ENCODE measurements around the gene INPP1. TPM values are rescaled to one million over a fixed set of nuclear protein-coding genes. Genes with fewer than 3 reads are reported as not detected.

Gene INPP1
- total RNA-seq, 4 donors from 2014 or later: 11.6 to 30.4 (median 17.4) TPM

DNA sequence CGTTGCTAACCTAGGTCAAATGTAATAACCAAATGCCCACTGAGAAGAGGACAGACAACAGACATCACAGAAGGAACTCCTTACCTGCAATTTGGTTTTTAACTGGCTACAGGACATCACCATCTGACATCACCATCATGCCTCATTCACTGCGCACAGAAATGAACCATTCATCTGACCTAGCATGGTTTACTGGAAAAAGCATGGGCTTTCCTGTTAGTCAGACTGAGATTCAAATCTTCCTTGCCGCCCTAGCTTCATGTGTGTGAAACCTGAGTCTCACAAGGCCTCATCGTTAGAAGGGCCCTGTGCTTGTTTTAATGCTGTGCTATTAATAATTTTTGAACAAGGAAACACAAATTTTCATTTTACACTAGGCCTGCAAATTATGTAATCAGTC, 22.7 kb upstream of the INPP1 start:
- no peak for ATAC-seq (ENCODE audit: low FRiP score)
- DNase-seq (ENCODE audit: low spot score): no peak
- TF ChIP-seq, protein P1, sequence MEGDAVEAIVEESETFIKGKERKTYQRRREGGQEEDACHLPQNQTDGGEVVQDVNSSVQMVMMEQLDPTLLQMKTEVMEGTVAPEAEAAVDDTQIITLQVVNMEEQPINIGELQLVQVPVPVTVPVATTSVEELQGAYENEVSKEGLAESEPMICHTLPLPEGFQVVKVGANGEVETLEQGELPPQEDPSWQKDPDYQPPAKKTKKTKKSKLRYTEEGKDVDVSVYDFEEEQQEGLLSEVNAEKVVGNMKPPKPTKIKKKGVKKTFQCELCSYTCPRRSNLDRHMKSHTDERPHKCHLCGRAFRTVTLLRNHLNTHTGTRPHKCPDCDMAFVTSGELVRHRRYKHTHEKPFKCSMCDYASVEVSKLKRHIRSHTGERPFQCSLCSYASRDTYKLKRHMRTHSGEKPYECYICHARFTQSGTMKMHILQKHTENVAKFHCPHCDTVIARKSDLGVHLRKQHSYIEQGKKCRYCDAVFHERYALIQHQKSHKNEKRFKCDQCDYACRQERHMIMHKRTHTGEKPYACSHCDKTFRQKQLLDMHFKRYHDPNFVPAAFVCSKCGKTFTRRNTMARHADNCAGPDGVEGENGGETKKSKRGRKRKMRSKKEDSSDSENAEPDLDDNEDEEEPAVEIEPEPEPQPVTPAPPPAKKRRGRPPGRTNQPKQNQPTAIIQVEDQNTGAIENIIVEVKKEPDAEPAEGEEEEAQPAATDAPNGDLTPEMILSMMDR (IDR thresholded peaks at IDR 0.05): no peak

DNA sequence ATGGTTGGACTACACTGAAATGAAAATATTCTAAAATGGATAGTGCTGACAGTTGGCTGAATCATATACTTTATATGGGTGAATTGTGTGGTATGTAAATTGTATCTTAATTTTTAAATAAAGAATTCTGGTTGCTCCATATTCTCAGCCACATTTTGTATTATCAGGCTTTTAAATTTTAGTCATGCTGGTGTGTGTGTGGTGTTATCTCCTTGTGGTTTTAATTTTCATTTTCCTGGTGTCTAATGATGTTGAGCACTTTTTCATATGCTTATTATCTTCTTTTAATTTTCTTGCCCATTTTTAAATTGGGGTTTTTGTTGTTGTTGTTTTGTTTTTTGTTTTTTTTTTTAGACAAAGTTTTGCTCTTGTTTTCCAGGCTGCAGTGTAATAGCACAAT, 20.0 kb upstream of the INPP1 start:
- TF ChIP-seq, protein P1 (IDR thresholded peaks at IDR 0.05): no peak
- DNase-seq (ENCODE audit: low spot score) (no peak), ATAC-seq (ENCODE audit: low FRiP score) (no peak)

DNA sequence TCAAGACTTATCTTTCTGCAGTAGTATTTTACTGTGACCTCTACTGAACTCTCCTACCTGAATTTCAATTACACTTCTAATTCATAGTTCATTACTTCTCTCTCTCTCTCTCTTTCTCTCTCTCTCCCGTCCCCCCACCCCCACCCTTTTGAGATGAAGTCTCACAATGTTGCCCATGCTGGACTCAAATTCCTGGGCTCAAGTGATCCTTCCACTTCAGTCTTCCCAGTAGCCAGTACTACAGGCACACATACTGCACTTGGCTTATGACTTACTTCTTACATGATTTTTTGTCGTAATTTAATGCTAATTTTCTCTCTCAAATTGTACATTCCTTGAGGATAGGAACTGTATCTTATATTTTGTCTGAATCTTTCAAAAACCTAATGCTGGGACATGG, 17.8 kb upstream of the INPP1 start:
- DNase-seq (ENCODE audit: low spot score) (no peak), ATAC-seq (ENCODE audit: low FRiP score) (no peak)
- TF ChIP-seq, protein P1 (IDR thresholded peaks at IDR 0.05): no peak

DNA sequence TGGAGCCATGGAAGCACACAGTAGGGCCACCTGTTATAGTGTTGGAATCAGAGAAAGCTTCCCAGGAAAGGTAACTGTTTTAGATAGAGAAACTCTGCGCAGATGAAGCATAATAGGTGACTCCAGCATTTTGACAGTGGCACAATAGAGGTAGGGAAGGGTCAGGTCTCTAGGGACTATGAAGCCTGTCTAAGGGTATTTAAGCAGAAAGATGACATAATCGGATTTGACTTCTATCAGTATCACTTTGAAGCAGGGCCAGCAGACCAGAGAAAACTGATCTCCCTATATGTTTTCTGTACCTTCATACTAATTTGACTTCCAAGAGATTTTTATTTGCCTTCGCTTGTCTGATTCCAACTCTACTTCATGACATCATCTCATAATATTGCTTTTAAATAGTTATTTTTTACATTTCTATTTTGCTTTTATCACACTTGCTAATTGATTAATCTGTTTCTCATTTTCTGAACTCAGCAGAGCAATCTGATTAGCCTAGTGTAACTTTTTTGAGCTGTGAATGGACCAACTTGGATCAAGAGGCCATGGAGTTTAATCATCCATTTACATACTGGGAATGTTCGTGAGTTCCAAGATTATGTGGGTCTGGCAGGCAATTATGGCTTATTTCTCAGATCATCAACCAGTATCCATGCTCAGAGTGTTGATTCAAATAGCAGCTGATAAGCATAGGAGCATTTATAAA, 15.4 kb upstream of the INPP1 start:
- DNase-seq (ENCODE audit: low spot score): no peak
- TF ChIP-seq, protein P1 (IDR thresholded peaks at IDR 0.05): no peak
- no peak for ATAC-seq (ENCODE audit: low FRiP score)

DNA sequence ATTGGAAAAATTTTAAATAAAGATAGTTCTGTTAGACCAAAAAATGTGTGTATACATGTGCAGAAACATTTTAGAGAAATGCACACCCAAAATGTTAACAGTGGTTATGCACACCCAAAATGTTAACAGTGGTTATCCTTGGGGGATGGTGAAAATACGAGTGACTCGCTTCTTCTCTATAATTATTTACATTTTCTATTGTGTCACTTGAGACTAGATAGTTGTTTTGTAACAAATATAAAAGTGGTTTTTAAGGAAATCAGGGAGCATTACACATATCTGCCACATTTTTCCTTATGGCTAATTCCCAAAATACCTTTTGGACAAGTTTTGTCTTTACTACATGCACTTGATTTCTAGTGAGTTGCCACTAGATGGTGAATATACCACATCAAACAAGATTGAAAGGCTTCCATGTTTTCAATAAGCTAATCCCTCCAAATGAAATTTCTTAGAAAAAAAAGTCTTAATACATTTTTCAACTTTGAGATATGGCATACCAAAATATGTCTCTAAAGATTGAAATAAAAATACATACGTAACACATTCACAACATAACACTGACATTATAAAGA, 14.7 kb upstream of the INPP1 start:
- no peak for DNase-seq (ENCODE audit: low spot score)

DNA sequence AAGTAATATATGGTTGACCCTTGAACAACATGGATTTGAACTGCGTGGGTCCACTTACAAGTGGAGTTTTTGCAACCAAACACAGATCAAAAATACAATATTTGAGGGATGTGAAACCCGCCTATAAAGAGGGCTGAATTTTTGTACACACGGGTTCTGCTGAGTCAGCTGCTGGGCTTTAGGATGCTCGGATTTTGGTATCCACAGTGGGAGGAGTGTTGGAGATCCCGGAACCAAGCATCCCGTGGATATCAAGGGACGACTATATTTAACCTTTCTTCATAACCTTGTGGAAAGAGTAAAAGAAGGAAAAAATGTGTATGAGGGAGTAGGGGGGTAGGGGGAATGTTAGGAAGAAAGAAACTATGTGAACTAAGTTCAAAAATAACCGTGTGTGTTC, 10.0 kb upstream of the INPP1 start:
- TF ChIP-seq, protein P1 (IDR thresholded peaks at IDR 0.05): no peak
- ATAC-seq (ENCODE audit: low FRiP score): no peak
- no peak for DNase-seq (ENCODE audit: low spot score)

More for the DNA sequence above, 14.7 kb upstream of the INPP1 start:
- no peak for ATAC-seq (ENCODE audit: low FRiP score)
- TF ChIP-seq, protein P1 (IDR thresholded peaks at IDR 0.05): no peak

DNA sequence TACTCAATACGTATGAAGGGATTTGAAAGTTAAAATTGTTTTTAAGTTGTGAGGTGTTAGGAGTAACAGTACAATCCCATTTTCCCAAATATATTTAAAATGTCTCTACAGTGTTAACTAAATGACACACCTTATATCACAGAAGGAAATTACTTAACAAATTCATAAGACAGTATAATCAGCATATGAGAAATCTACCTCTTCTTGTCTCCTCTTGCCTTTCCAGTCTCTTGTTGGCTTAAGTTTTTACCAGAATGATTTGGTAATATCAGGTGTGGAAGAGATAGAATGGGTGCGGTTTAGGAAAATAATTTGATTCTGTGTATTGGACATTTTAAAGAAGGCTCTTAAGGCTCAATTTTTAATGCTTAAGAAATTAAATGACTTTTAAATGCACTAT, 9.5 kb upstream of the INPP1 start:
- no peak for DNase-seq (ENCODE audit: low spot score)
- no peak for ATAC-seq (ENCODE audit: low FRiP score)
- TF ChIP-seq, protein P1 (IDR thresholded peaks at IDR 0.05): no peak
